ENCODE results near the gene SFMBT1.

The SFMBT1 gene

GRCh38 chr3:52939600-52939999 is 106.3 kb downstream of the SFMBT1 start:
- Histone ChIP-seq H3K4me3 (no peak overlapping the region), H3K27ac (no peak overlapping the region)
- TF ChIP-seq, protein P1, sequence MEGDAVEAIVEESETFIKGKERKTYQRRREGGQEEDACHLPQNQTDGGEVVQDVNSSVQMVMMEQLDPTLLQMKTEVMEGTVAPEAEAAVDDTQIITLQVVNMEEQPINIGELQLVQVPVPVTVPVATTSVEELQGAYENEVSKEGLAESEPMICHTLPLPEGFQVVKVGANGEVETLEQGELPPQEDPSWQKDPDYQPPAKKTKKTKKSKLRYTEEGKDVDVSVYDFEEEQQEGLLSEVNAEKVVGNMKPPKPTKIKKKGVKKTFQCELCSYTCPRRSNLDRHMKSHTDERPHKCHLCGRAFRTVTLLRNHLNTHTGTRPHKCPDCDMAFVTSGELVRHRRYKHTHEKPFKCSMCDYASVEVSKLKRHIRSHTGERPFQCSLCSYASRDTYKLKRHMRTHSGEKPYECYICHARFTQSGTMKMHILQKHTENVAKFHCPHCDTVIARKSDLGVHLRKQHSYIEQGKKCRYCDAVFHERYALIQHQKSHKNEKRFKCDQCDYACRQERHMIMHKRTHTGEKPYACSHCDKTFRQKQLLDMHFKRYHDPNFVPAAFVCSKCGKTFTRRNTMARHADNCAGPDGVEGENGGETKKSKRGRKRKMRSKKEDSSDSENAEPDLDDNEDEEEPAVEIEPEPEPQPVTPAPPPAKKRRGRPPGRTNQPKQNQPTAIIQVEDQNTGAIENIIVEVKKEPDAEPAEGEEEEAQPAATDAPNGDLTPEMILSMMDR (IDR thresholded peaks at IDR 0.05) = no peak
- no peak for DNase-seq (ENCODE audit: low spot score)

- Histone ChIP-seq H3K4me3 (no peak overlapping the region), H3K27ac (no peak overlapping the region)
- TF ChIP-seq, protein P1 (IDR thresholded peaks at IDR 0.05) = peak; percentile 54
- DNase-seq (ENCODE audit: low spot score) = no peak
These were observed 111.0 kb downstream of the SFMBT1 start for GRCh38 chr3:52934630-52935530.

- no peak for DNase-seq (ENCODE audit: low spot score)
- Histone ChIP-seq H3K4me3 (no peak overlapping the region), H3K27ac (no peak overlapping the region)
- TF ChIP-seq, protein P1 (IDR thresholded peaks at IDR 0.05) = no peak
These were observed 114.0 kb downstream of the SFMBT1 start for GRCh38 chr3:52931889-52932288.

- TF ChIP-seq, protein P1 (IDR thresholded peaks at IDR 0.05) = no peak
- no peak for DNase-seq (ENCODE audit: low spot score)
- Histone ChIP-seq H3K4me3 (no peak overlapping the region), H3K27ac (no peak overlapping the region)
These were observed 114.5 kb downstream of the SFMBT1 start for GRCh38 chr3:52931328-52931727.

GRCh38 chr3:52930748-52931147 is 115.1 kb downstream of the SFMBT1 start:
- TF ChIP-seq, protein P1 (IDR thresholded peaks at IDR 0.05) = no peak
- Histone ChIP-seq H3K27ac (no peak overlapping the region), H3K4me3 (no peak overlapping the region)
- no peak for DNase-seq (ENCODE audit: low spot score)

- DNase-seq (ENCODE audit: low spot score) = no peak
- H3K4me3 ChIP-seq = no peak overlapping the region
- TF ChIP-seq, protein P1 (IDR thresholded peaks at IDR 0.05) = no peak
- no peak overlapping the region for H3K27ac ChIP-seq
These were observed 119.3 kb downstream of the SFMBT1 start for GRCh38 chr3:52926554-52926953.

Data from coronary artery (tissue), 2 donors.